Astrocyte (in vitro differentiated cells and primary cell): Measurements from ENCODE around the gene CCSER1. TPM values are rescaled to one million over a fixed set of nuclear protein-coding genes. Genes with fewer than 3 reads are reported as not detected.

Source experiments
- DNase-seq: peaks from one replicate; pipeline ENCODE4 v3.0.0-alpha.2; 2010; ENCODE audit warnings: low read depth
- FAIRE-seq: peaks from 2 replicates; lab custom pipeline; 2011; peaks lifted over from hg19 to GRCh38; lab: Jason Lieb, UNC
- H2AFZ ChIP-seq: 2 replicates; pipeline ENCODE4 v1.6.0; 2012; ENCODE audit warnings: low read depth, low read length, inconsistent platforms
- H3K27ac ChIP-seq: 2 replicates; pipeline ENCODE4 v1.5.1; 2011; ENCODE audit warnings: low read depth, low read length, inconsistent platforms
- H3K27me3 ChIP-seq: 2 replicates; pipeline ENCODE4 v1.6.0; 2011; ENCODE audit warnings: low read length, inconsistent platforms; ENCODE audit not compliant: insufficient read depth
- H3K36me3 ChIP-seq: 2 replicates; pipeline ENCODE4 v1.5.1; 2011; ENCODE audit warnings: low read length, inconsistent platforms; ENCODE audit not compliant: insufficient read depth
- H3K4me1 ChIP-seq: 2 replicates; pipeline ENCODE4 v1.5.1; 2011; ENCODE audit warnings: low read length, inconsistent platforms; ENCODE audit not compliant: insufficient read depth
- H3K4me2 ChIP-seq: 2 replicates; pipeline ENCODE4 v1.6.0; 2012; ENCODE audit warnings: low read length, inconsistent platforms
- H3K4me3 ChIP-seq: 2 replicates; pipeline ENCODE4 v1.5.1; 2011; ENCODE audit warnings: low read depth, mild to moderate bottlenecking, low read length, inconsistent platforms; ENCODE audit not compliant: insufficient read depth
- H3K79me2 ChIP-seq: 2 replicates; pipeline ENCODE4 v1.6.0; 2012; ENCODE audit warnings: mild to moderate bottlenecking, low read length, inconsistent platforms; ENCODE audit not compliant: insufficient read depth
- H3K9ac ChIP-seq: 2 replicates; pipeline ENCODE4 v1.6.0; 2012; ENCODE audit warnings: mild to moderate bottlenecking, low read length, inconsistent platforms
- H3K9me3 ChIP-seq: 2 replicates; pipeline ENCODE4 v1.5.1; 2012; ENCODE audit warnings: low read depth, mild to moderate bottlenecking, low read length, inconsistent platforms; ENCODE audit not compliant: insufficient read depth
- H4K20me1 ChIP-seq: 2 replicates; pipeline ENCODE4 v1.6.0; 2012; ENCODE audit warnings: low read length, inconsistent platforms; ENCODE audit not compliant: insufficient read depth
- H3K27ac Mint-ChIP-seq: one replicate; pipeline ENCODE4 v1.8.0; 2021; ENCODE audit warnings: mild to moderate bottlenecking, mixed read lengths; ENCODE audit not compliant: unreplicated experiment
- H3K27me3 Mint-ChIP-seq: one replicate; pipeline ENCODE4 v1.8.0; 2021; ENCODE audit warnings: low read depth, mixed read lengths; ENCODE audit not compliant: unreplicated experiment
- H3K36me3 Mint-ChIP-seq: one replicate; pipeline ENCODE4 v1.8.0; 2021; ENCODE audit warnings: low read depth, mixed read lengths; ENCODE audit not compliant: unreplicated experiment
- H3K4me1 Mint-ChIP-seq: one replicate; pipeline ENCODE4 v1.8.0; 2021; ENCODE audit warnings: low read depth, mixed read lengths; ENCODE audit not compliant: unreplicated experiment
- H3K4me3 Mint-ChIP-seq: one replicate; pipeline ENCODE4 v1.8.0; 2021; ENCODE audit warnings: mild to moderate bottlenecking, moderate library complexity, mixed read lengths; ENCODE audit not compliant: unreplicated experiment
- H3K9me3 Mint-ChIP-seq: one replicate; pipeline ENCODE4 v1.8.0; 2021; ENCODE audit warnings: mild to moderate bottlenecking, mixed read lengths; ENCODE audit not compliant: unreplicated experiment
- CTCF ChIP-seq: IDR thresholded peaks from 2 replicates; pipeline ENCODE4 v1.5.1; 2011; ENCODE audit warnings: low read depth, mild to moderate bottlenecking, inconsistent platforms, low read length, moderate library complexity; ENCODE audit not compliant: insufficient read depth
- EZH2 ChIP-seq: IDR thresholded peaks from 2 replicates; pipeline ENCODE4 v1.6.1; 2012; ENCODE audit warnings: mild to moderate bottlenecking, low read length, inconsistent platforms; ENCODE audit not compliant: insufficient read depth
- total RNA-seq: library from RNA; stranded (reverse); gene quantifications from 2 replicates; pipeline ENCODE4 v1.2.1, GENCODE V29; 2021

CCSER1 gene
- total RNA-seq, 1 donor from 2014 or later, result 2.2 TPM

- H3K27me3 Mint-ChIP-seq, result no peaks in the 10 kb centered on the region
- H3K9ac ChIP-seq, result no peak overlapping the region
- H4K20me1 ChIP-seq, result no peaks in the 10 kb centered on the region
- H3K4me1 ChIP-seq, result no peaks in the 10 kb centered on the region
- H3K4me1 Mint-ChIP-seq, result no peaks in the 10 kb centered on the region
- H3K4me3 ChIP-seq, result no peak overlapping the region
- no peak overlapping the region for H2AFZ ChIP-seq
- H3K9me3 ChIP-seq, result no peaks in the 10 kb centered on the region
- H3K4me2 ChIP-seq, result no peak overlapping the region
- H3K36me3 Mint-ChIP-seq, result no peaks in the 10 kb centered on the region
- FAIRE-seq (no peak), DNase-seq (no peak)
- TF ChIP-seq EZH2 (no peak), CTCF (no peak)
- no peak overlapping the region for H3K4me3 Mint-ChIP-seq
- H3K36me3 ChIP-seq, result no peaks in the 10 kb centered on the region
- no peaks in the 10 kb centered on the region for H3K79me2 ChIP-seq
- no peak overlapping the region for H3K27ac Mint-ChIP-seq
- no peak overlapping the region for H3K27ac ChIP-seq
- no peaks in the 10 kb centered on the region for H3K9me3 Mint-ChIP-seq
- no peaks in the 10 kb centered on the region for H3K27me3 ChIP-seq
Observed at GRCh38 chr4:91577864-91578263, 1450.7 kb downstream of the CCSER1 start.

- no peak for TF ChIP-seq EZH2
- TF ChIP-seq CTCF, result no peak
- no peak overlapping the region for H3K4me3 ChIP-seq
- H3K27me3 ChIP-seq, result no peaks in the 10 kb centered on the region
- no peak for FAIRE-seq
- H2AFZ ChIP-seq, result no peak overlapping the region
- Mint-ChIP-seq H3K4me3 (no peak overlapping the region), H3K27ac (no peak overlapping the region), H3K27me3 (no peaks in the 10 kb centered on the region), H3K36me3 (no peaks in the 10 kb centered on the region), H3K9me3 (no peaks in the 10 kb centered on the region), H3K4me1 (no peaks in the 10 kb centered on the region)
- DNase-seq, result no peak
- H4K20me1 ChIP-seq, result no peaks in the 10 kb centered on the region
- H3K4me2 ChIP-seq, result no peak overlapping the region
- no peaks in the 10 kb centered on the region for H3K4me1 ChIP-seq
- H3K9ac ChIP-seq, result no peak overlapping the region
- no peaks in the 10 kb centered on the region for H3K9me3 ChIP-seq
- no peak overlapping the region for H3K27ac ChIP-seq
- no peaks in the 10 kb centered on the region for H3K79me2 ChIP-seq
- H3K36me3 ChIP-seq, result no peaks in the 10 kb centered on the region
Observed at GRCh38 chr4:91590260-91590659, 1463.1 kb downstream of the CCSER1 start.

DNA sequence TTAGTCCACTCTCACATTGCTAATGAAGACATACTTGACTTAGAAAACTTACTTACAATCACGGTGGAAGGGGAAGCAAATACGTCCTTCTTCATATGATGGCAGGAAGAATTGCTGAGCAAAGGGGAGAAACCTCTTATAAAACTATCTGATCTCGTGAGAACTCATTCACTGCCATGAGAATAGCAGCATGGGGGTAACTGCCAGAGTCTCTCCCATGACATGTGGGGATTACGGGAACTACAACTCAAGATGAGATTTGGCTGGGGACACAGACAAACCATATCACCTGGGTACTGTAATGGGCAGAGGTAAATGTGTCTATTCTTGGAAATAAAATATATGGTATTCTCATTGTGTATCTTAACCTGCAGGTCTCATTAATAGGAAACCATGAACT, 1464.9 kb downstream of the CCSER1 start:
- Histone ChIP-seq H3K4me3 (no peak overlapping the region), H3K27ac (no peak overlapping the region), H3K9ac (no peak overlapping the region), H3K4me1 (no peaks in the 10 kb centered on the region), H3K9me3 (no peaks in the 10 kb centered on the region), H3K27me3 (no peaks in the 10 kb centered on the region), H3K4me2 (no peak overlapping the region), H4K20me1 (no peaks in the 10 kb centered on the region), H2AFZ (no peak overlapping the region), H3K79me2 (no peaks in the 10 kb centered on the region), H3K36me3 (no peaks in the 10 kb centered on the region)
- no peaks in the 10 kb centered on the region for H3K9me3 Mint-ChIP-seq
- no peaks in the 10 kb centered on the region for H3K27me3 Mint-ChIP-seq
- no peak overlapping the region for H3K27ac Mint-ChIP-seq
- no peak for DNase-seq
- no peaks in the 10 kb centered on the region for H3K36me3 Mint-ChIP-seq
- TF ChIP-seq EZH2 (no peak), CTCF (no peak)
- no peak for FAIRE-seq
- H3K4me1 Mint-ChIP-seq, result no peaks in the 10 kb centered on the region
- no peak overlapping the region for H3K4me3 Mint-ChIP-seq
